Breast epithelium (tissue), 3 donors: ENCODE data around the gene CYP3A7.

Experiments used
- POLR2A ChIP-seq: fragments of 450-650 bp; IDR thresholded peaks from one replicate; pipeline ENCODE4 v1.6.1; 2016; ENCODE audit warnings: antibody characterized with exemption, mild to moderate bottlenecking, moderate library complexity
- POLR2AphosphoS5 ChIP-seq, 3 donors: sonication (generic); formaldehyde crosslinking; IDR thresholded peaks; one replicate each; pipeline ENCODE4 v1.6.1; 2017; ENCODE audit warnings: antibody characterized with exemption in 3 of 3

- TF ChIP-seq POLR2A (no peak), POLR2AphosphoS5 (IDR thresholded peaks at IDR 0.05) (no peak)
Observed at GRCh38 chr7:99766484-99767099, 31.6 kb upstream of the CYP3A7 start.
